Choroid plexus epithelial cell (primary cell): ENCODE results near the gene MYH9.

Source experiments
- DNase-seq: peaks from one replicate; pipeline ENCODE4 v3.0.0-alpha.2; 2010; ENCODE audit warnings: low read depth
- H3K4me3 ChIP-seq: 2 replicates; pipeline ENCODE4 v1.5.1; 2011; ENCODE audit warnings: low read depth, mild to moderate bottlenecking, control low read depth, low read length, moderate library complexity
- TF ChIP-seq, protein P1 (sequence below): conservative IDR thresholded peaks from 2 replicates; pipeline ENCODE4 v1.5.1; 2011; ENCODE audit warnings: low read depth, mild to moderate bottlenecking, control low read depth, inconsistent platforms, low read length, moderate library complexity

Gene MYH9

GRCh38 chr22:36234213-36234612, 153.6 kb downstream of the MYH9 start:
- no peak overlapping the region for H3K4me3 ChIP-seq
- TF ChIP-seq, protein P1, sequence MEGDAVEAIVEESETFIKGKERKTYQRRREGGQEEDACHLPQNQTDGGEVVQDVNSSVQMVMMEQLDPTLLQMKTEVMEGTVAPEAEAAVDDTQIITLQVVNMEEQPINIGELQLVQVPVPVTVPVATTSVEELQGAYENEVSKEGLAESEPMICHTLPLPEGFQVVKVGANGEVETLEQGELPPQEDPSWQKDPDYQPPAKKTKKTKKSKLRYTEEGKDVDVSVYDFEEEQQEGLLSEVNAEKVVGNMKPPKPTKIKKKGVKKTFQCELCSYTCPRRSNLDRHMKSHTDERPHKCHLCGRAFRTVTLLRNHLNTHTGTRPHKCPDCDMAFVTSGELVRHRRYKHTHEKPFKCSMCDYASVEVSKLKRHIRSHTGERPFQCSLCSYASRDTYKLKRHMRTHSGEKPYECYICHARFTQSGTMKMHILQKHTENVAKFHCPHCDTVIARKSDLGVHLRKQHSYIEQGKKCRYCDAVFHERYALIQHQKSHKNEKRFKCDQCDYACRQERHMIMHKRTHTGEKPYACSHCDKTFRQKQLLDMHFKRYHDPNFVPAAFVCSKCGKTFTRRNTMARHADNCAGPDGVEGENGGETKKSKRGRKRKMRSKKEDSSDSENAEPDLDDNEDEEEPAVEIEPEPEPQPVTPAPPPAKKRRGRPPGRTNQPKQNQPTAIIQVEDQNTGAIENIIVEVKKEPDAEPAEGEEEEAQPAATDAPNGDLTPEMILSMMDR: no peak
- no peak for DNase-seq

DNA sequence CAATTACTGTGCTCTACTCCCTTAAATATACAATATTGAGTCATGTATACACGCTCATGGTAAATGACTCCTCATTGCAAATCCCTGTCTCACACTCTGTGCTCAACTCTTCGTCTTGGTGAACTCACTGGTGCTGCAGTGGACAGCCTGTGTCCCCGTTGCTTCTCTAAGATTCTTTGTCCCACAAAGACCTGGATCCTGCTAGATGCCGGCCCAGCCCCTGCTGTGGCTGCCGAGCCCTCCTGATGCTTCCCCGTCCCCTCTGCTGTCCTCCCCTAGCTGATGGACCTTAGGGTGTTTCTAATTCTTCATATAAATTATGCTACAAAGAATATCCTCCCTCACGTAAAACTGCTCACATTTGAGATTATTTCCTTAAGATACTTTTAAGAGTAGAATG, 154.0 kb downstream of the MYH9 start:
- no peak for DNase-seq
- no peak overlapping the region for H3K4me3 ChIP-seq
- TF ChIP-seq, protein P1: no peak

GRCh38 chr22:36232715-36233401, 154.9 kb downstream of the MYH9 start:
- DNase-seq: no peak
- TF ChIP-seq, protein P1: no peak
- no peak overlapping the region for H3K4me3 ChIP-seq
